A549 treated with ZK216348 at 1 μM for 4 hours (cell line): ENCODE results near the gene RHBDD1. TPM values are rescaled to one million over a fixed set of nuclear protein-coding genes. Genes with fewer than 3 reads are reported as not detected.

ENCODE experiments used
- total RNA-seq: library from RNA; stranded (reverse); fragments of 200-300 nt; extraction: Qiagen RNA extraction; gene quantifications from 5 replicates; pipeline ENCODE4 v1.2.3, GENCODE V29; 2022; ENCODE audit warnings: low read depth

RHBDD1 gene, protein sequence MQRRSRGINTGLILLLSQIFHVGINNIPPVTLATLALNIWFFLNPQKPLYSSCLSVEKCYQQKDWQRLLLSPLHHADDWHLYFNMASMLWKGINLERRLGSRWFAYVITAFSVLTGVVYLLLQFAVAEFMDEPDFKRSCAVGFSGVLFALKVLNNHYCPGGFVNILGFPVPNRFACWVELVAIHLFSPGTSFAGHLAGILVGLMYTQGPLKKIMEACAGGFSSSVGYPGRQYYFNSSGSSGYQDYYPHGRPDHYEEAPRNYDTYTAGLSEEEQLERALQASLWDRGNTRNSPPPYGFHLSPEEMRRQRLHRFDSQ
- total RNA-seq, result 6.9 to 11.5 TPM (median 9.4 TPM) in 5 replicates

DNA sequence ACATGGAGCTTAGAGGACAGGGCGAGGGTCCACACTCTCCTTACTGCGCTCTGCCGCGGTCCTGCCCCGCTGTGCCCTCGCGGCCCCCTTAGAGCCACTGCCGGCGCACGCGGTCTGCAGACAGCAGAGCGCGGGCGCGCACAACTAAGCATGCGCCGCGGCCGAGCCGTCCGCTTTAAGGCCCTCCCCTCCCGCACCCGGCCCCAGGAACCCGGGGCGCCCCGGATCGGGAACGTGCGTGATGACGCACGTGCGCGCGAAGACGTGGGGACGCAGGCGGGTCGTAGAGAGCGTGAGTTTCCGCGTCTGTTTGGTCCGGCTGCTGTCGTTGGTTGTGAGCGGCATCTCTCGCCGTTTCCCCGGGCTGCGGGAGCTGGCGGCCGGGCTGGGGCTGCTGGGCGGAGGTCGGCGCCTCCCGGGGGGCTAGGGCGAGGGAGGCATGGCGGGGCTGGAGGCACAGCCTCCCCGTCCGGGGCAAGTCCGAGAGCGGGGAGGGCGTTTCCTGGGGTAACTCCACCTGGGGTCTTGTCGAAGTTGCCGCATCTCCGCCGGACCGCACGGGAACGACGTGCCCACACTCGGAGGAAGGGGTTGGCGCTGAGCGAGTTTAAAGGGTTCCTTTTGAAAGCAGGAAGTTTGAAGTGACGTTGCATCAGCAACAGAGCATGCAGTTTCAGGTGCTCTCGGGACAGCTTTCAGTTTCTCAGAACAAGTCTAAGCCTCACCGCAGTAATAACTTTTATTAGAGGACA is at the start of gene RHBDD1:
Gene RHBDD1 (plus strand): TSS at position 259 of the 752 bp plus-strand sequence. CDS start 28,640 bp downstream, outside the sequence.

DNA sequence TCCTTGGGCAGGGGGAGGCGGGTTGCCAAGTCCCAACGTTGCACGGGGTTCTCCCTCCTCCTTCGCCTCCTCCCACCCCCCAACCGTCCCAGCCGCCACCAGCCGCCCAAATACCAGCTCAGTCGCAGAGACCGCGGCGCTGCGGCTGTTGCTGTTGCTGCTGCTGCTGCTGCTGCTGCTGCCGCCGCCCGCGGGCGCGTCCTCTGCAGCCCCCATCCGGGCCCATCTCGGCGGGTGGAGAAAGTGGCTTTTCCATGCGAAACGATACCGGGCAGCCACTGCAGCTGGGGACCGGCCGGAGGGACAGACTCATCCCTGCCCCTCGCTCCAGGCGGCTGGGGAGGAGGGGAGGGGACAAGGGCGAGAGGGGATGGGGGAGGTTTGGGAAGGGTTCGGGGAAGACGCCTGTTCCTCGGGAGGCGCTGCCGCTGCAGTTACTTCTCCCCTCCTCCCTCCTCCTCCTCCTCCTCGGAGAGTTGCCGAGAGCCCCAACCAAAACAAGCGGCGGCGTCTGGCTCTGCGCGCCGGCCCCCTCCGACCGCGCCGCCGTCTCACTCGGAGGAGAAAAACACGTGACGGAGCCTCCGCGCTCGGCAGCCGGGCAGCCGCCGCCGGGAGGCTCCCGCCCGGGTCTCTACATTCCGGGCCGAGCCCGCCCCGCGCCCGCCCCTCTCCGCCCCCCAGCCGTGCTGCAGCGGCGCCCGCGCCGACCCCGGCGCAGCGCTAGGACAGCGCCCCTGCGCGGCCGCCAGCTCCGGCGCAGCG is 36.5 kb upstream of the RHBDD1 start, which contains the start of gene IRS1:
Gene IRS1 (minus strand): TSS at position 610 of the 765 bp plus-strand sequence. CDS start 1,082 bp downstream, outside the sequence.

Other genes starting within 250 kb of the RHBDD1 start
- 12.8 to 18.7 TPM (median 18.2 TPM) in 5 replicates for gene IRS1, start 36.2 kb upstream of the RHBDD1 start, total RNA-seq